NCI-H446 (cell line): ENCODE results near the gene AKAP7.

ENCODE experiments used
- DNase-seq, 2 experiments: peaks; one replicate each; lab custom pipeline; 2025; lab: John Stamatoyannopoulos, UW

Gene AKAP7

DNA sequence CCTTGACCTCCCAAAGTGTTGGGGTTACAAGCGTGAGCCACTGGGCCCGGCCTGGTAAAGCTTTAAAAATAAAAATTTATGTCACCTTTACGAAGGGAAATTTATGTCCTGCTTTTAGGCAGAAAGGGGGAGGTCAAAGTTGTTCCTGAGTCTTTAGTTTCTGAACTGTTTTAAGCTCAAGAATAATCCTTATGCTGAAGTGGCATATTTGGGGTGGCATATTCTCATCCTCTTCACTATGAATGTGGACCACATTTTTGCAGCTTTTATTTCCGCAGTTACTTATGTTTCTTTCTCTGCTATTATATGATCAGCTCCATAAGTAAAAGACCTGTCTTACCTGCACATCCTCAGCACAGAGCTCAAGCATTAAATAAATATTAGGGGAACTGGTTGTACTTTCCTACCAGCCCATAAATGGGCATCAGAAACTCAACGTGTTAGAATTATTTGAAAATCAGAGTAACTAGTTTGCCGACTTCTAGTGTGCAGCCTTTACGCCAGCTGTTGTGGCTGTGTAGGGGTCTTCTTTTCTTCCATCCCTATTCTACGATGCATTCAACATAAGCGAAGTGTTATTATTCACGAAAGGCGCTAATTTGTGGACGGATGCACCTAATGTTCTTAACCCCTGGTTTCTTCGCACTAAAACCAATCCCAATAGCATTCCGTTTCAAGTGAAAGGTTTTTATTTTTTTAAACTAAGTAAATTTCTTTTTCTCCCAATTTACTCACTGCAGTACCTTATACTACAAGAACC is 867 bp upstream of the AKAP7 start:
- DNase-seq: no peak

DNA sequence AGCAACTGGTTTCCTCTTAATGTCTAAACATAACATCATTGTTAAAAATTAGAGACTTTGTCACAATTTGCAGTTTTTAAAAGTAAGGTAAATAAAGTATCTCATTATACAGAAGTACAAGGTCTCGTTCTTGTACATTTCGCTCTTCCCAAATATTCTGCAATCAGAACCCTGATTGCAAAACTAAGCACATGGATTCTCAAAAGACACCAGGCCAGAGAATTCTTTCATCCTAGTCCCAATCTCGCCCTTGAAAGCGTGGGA is 355 bp upstream of the AKAP7 start:
- DNase-seq: no peak

DNA sequence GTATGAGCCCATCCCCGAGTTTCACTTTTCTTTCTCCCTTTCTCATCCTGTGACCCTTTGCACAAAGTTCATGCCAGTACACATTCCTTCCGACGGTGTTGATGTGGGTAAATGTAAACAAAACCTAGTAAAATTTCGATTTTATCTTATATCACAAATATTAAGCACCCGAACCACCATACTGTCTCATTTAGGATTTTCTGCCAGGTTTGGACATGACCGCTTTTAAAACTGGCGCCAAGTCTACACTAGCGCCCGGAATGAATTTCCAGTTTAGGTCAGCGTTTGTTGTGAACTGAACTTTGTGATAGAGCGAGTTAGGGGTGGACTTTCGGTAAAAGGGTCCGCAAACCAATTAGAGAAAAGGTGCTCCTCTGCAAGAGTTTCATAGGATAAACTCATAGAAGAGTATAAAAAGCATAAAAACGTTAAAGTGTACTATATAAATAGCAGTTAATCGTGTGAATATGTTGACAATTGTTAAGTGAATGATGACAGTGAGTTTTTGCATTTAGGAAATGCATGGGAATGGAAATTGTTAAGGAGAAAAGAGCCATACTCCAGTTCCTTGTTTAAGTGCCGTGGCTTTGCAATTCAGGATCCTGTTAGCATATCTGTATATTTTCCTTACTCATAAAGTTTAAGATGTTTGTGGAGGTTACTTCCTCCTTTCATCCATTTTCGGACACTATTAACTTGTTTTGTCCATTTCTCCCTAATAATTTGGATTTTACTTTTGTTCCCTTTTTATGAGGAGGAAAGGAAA is 937 bp downstream of the AKAP7 start:
- DNase-seq: no peak

DNA sequence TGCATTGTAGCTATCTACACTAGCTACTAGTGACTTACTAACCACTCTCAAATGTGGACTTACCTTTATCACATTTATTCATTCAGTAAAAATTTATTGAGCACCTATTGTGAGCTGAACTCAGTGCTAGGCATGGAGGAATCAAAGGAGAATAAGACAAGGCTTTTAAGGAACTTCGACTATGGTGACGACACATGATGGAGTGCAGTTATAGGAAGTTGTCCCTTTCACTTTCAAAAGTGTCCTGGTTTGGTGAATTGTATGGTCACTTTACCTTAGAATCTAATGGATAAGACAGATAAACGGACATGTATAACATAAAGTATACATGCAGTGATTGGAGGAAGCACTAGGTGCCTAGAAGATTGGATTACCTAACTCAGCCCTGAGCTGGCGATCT is 4.3 kb downstream of the AKAP7 start:
- DNase-seq: no peak

GRCh38 chr6:131143319-131143718 is 8.1 kb downstream of the AKAP7 start:
- no peak for DNase-seq

- no peak for DNase-seq
Observed at GRCh38 chr6:131146865-131147264, 11.6 kb downstream of the AKAP7 start.

- DNase-seq: no peak
Observed at GRCh38 chr6:131156411-131156810, 21.1 kb downstream of the AKAP7 start.

- no peak for DNase-seq
Observed at GRCh38 chr6:131159578-131159977, 24.3 kb downstream of the AKAP7 start.

- DNase-seq: no peak
Observed at GRCh38 chr6:131160254-131160758, 25.0 kb downstream of the AKAP7 start.

DNA sequence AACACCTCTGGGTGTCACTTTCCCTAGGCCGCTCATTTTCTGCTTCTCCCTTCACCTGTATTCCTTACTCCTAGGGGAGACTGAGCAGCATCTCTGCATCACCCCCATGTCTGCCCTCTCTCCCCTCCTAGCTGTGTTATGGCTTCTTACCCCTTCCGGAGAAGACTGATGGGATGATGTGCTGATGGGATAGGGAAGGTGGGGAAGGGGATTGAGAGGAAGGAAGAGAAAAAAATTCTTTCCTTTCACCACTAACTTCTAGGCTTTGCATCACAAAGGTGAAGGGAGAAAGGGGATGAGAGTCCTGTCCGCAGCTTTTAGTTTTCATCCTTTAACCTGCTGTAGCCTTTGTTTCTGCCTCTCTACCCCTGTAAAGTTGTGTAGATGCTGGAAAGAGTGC is 26.7 kb downstream of the AKAP7 start:
- no peak for DNase-seq

DNA sequence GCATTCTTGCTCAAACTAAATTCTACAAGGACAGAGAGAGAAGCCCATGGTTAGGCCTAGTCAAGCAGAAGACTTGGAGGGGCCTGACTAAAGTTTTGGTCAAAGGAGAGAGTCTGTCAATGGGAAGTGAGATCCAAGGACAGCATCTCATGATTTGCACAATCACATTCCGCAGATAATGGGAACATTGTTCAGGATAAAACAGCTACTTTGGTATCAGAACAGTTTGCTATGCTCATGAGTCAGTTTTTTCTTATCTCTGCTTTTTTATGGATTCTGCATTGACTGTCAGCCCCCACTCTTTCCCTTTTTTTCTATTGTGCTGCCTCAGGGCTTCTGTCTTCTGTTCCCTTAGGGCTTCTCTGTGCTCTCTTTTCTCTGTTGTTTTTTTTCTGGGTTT is 28.6 kb downstream of the AKAP7 start:
- DNase-seq: no peak

- no peak for DNase-seq
Observed at GRCh38 chr6:131164506-131164905, 29.2 kb downstream of the AKAP7 start.

GRCh38 chr6:131167773-131168172 is 32.5 kb downstream of the AKAP7 start:
- no peak for DNase-seq

DNA sequence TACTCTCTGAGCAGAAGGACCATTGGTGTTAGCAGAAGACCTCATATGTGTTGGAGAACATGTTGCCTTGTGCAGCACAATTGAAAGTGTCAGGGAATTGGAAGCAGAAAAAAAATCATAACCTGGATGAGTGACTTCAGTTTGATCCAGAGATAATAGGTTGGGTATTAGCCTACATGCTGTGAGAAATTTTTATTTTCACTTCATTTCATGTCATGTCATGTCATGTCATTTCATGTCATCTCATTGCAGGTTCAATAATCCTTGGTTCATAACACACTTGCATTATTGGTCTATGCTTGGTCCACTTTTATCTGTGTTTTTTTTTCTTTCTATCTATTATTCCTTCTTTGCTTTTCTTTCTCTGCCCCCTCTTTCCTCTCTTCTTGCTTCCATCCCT is 34.3 kb downstream of the AKAP7 start:
- DNase-seq: no peak

DNA sequence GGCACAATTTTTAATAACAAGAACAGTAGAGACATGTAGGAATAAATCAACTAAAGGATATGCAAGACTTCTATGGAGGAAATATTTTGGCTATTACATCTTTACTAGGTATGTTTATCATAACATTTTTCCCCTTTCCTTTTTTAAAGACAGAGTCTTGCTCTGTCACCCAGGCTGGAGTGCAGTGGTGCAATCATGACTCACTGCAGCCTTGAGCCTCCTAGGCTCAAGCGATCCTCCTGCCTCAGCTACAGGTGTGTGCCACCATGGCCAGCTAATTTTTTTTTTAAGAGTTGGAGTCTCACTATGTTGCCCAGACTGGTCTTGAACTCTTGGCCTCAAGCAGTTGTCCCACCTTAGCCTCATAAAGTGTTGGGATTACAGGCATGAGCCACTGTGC is 37.0 kb downstream of the AKAP7 start:
- DNase-seq: no peak

- DNase-seq: no peak
Observed at GRCh38 chr6:131173680-131174079, 38.4 kb downstream of the AKAP7 start.

DNA sequence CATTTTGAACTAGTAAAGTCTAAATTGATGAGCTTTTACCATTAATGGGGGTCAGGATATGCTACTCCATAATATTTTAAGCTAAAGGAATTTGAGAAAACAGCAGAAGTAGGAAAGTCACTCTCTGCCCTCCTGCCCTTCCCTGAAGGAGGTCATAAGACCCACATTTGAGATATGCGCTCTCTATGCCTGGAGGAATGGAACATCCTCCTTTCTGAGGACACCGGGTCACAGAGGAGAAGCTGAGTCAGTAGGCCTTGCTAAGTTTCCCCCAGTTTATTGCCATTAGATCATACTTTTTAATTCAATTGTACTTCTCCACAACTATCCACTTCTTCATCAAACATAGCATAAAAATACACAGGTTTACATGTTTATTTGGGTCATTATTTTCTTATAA is 40.3 kb downstream of the AKAP7 start:
- DNase-seq: no peak

DNA sequence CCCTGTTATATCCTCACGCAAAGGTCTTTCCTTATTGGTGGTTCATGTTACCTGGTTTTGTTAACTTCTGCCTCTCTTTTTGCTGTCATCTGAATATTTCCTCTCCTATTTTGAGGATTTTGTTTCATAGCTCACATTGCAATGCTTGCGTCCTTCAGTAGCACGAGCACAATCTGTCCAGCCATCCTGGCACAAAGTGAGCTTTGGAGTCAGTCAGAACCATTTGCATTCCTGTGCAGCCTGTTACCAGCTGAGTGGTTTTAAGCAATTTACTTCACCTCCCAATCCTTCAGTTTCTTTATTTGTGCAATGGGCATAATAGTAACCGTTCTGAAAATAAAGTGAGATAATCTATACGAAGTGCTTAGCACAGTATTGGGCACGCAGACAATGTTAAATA is 42.7 kb downstream of the AKAP7 start:
- no peak for DNase-seq

- DNase-seq: peak in 1 of 2 experiments; percentile 3
Observed at GRCh38 chr6:131182991-131183425, 47.7 kb downstream of the AKAP7 start.

DNA sequence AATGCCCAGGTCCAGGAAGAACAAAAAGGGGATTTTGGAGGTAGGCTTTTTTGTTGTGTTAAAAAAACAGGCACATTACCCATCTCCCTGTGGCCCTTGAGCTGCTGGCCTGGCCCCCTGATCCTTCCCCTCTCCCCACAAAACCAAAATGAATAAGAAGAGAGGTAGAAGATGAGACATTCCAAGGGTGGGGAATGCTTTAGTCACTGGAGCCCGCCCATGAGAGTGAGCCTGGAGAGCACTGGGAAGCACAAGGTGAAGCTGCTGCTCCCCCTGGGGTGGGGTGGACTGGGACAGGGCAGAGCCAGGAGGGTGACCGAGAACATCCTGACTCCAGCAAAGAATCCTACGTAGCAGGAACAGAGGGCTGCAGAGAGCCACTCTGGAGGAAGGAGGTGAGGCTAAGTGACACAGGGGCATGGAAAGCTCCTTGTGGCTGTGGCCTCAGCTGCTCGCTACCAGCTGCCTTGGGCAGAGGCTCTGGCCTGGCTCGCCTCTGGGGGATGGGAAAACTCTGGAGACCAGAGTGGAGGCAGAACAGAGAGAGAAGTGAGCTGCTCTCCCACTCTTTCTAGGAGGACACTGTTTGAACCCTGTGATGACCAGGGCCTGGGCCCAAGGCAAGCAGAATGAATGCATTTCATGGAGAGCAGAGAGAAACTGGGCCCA is 48.3 kb downstream of the AKAP7 start:
- DNase-seq: no peak

GRCh38 chr6:131191590-131191989 is 56.3 kb downstream of the AKAP7 start:
- DNase-seq: no peak

DNA sequence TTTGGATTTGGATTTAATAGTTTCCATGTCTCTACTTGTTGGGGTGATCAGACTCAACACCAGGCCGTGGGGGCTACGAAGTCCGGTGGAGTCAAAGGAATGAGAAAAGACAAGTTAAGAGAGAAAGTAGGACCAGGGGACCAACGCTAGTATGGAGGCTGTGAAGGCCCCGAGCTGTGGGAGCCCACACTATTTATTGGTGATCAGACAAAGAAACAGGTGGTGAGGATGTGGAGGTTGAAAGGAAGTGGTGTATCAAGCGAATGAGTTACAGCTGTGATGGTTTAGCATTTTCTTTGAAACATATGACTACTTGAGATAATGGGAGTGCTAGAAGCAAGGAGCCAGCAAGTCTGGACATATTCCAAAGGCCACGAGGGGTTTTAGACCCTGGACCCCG is 62.4 kb downstream of the AKAP7 start:
- DNase-seq: no peak
